Neural progenitor cell (in vitro differentiated cells): ENCODE measurements around the gene LIPI. TPM values are rescaled to one million over a fixed set of nuclear protein-coding genes. Genes with fewer than 3 reads are reported as not detected.

Experiments used
- DNase-seq: peaks from one replicate; pipeline ENCODE4 v3.0.0-alpha.2; 2016; ENCODE audit warnings: low spot score
- H2AFZ ChIP-seq: fragments of 200-600 bp; sonication (generic); replicated peaks from 2 replicates; pipeline ENCODE4 v1.6.1; 2016; ENCODE audit warnings: antibody characterized with exemption
- H3F3A ChIP-seq: fragments of 200-600 bp; sonication (generic); 2 replicates; pipeline ENCODE4 v1.6.1; 2016; ENCODE audit warnings: antibody characterized with exemption, low read depth
- H3K27ac ChIP-seq: fragments of 200-600 bp; sonication (generic); 2 replicates; pipeline ENCODE4 v1.5.1; 2016; ENCODE audit warnings: mild to moderate bottlenecking
- H3K27me3 ChIP-seq: fragments of 200-600 bp; sonication (generic); 2 replicates; pipeline ENCODE4 v1.6.1; 2016; ENCODE audit warnings: mild to moderate bottlenecking, moderate library complexity
- H3K36me3 ChIP-seq: fragments of 200-600 bp; sonication (generic); 2 replicates; pipeline ENCODE4 v1.5.1; 2016
- H3K4me1 ChIP-seq: fragments of 200-600 bp; sonication (generic); 2 replicates; pipeline ENCODE4 v1.6.1; 2016; ENCODE audit warnings: mixed run types
- H3K4me2 ChIP-seq: fragments of 200-600 bp; sonication (generic); 2 replicates; pipeline ENCODE4 v1.6.1; 2016
- H3K4me3 ChIP-seq: fragments of 200-600 bp; sonication (generic); 2 replicates; pipeline ENCODE4 v1.5.1; 2016
- H3K79me2 ChIP-seq: fragments of 200-600 bp; sonication (generic); 2 replicates; pipeline ENCODE4 v1.6.1; 2016; ENCODE audit warnings: low read depth
- H3K9ac ChIP-seq: fragments of 200-600 bp; sonication (generic); 2 replicates; pipeline ENCODE4 v1.6.1; 2016
- H3K9me3 ChIP-seq: fragments of 200-600 bp; sonication (generic); 2 replicates; pipeline ENCODE4 v1.5.1; 2016; ENCODE audit warnings: low read depth
- H4K20me1 ChIP-seq: fragments of 200-600 bp; sonication (generic); 2 replicates; pipeline ENCODE4 v1.6.1; 2016; ENCODE audit warnings: low read depth
- H3K27ac Mint-ChIP-seq: 3 replicates; pipeline ENCODE4 v1.8.0; 2021; ENCODE audit warnings: mixed read lengths
- H3K27me3 Mint-ChIP-seq: 2 replicates; pipeline ENCODE4 v1.8.0; 2022; ENCODE audit warnings: low read depth, mild to moderate bottlenecking, inconsistent platforms, moderate library complexity, mixed read lengths; ENCODE audit not compliant: insufficient read depth
- H3K36me3 Mint-ChIP-seq: 3 replicates; pipeline ENCODE4 v1.8.0; 2021; ENCODE audit warnings: mixed read lengths
- H3K4me1 Mint-ChIP-seq: 3 replicates; pipeline ENCODE4 v1.8.0; 2021; ENCODE audit warnings: mixed read lengths
- H3K4me3 Mint-ChIP-seq: 3 replicates; pipeline ENCODE4 v1.8.0; 2021; ENCODE audit warnings: mild to moderate bottlenecking, moderate library complexity, mixed read lengths
- H3K9me3 Mint-ChIP-seq: 3 replicates; pipeline ENCODE4 v1.8.0; 2020; ENCODE audit warnings: mixed read lengths
- EZH2 ChIP-seq: fragments of 200-600 bp; sonication (generic); IDR thresholded peaks from 2 replicates; pipeline ENCODE4 v1.6.1; 2017; ENCODE audit warnings: antibody characterized with exemption, mild to moderate bottlenecking, moderate library complexity
- EZH2phosphoT487 ChIP-seq: fragments of 200-600 bp; sonication (generic); IDR thresholded peaks from 2 replicates; pipeline ENCODE4 v1.6.1; 2017; ENCODE audit warnings: antibody characterized with exemption
- total RNA-seq: library from RNA; depleted of rRNA; stranded (reverse); fragments of >200 nt; gene quantifications from 2 replicates; pipeline ENCODE4 v1.2.3, GENCODE V29; 2015; ENCODE audit warnings: low replicate concordance
- TF ChIP-seq, protein P1 (sequence below): fragments of 200-600 bp; sonication (generic); IDR thresholded peaks from 2 replicates; pipeline ENCODE4 v1.5.1; 2017; ENCODE audit warnings: antibody characterized with exemption, mild to moderate bottlenecking

The LIPI gene
- not detected in 2 replicates for total RNA-seq

DNA sequence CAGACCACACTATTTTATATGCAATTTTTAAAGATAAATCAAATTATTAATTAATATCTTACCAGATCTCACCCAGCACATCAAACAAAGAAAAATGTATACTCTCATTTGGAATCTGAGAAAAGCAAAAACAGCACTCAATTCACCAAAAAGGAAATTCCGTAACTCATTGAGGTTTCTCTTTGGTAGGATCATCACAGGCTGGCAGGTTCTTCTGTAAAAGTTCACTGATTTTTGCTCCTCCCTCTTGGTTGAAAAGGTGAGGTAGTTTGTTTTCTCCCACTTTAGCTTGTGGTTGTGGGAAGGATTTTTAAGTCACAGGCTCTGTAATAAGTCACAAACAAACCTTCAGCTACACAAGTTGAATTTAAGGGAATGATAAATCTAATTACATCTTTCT is at the start of gene LIPI:
TSS of gene LIPI (minus strand) at position 218 of the 400 bp plus-strand sequence. CDS start at position 108, 110 bp downstream.
- H3K4me3 Mint-ChIP-seq = no peak within 1 kb of the TSS
- no peak within 1 kb of the TSS for H3K4me3 ChIP-seq
- no peak within 1 kb of the TSS for H3K4me2 ChIP-seq
- no peaks in the 10 kb centered on the region for H3K36me3 ChIP-seq
- no peaks in the 10 kb centered on the region for H3K4me1 ChIP-seq
- H3K27ac Mint-ChIP-seq = no peak within 1 kb of the TSS
- H3K9ac ChIP-seq = no peak within 1 kb of the TSS
- no peaks in the 10 kb centered on the region for H3F3A ChIP-seq
- H3K9me3 Mint-ChIP-seq = no peaks in the 10 kb centered on the region
- no peak within 1 kb of the TSS for H2AFZ ChIP-seq
- no peaks in the 10 kb centered on the region for H4K20me1 ChIP-seq
- H3K27me3 Mint-ChIP-seq = no peaks in the 10 kb centered on the region
- no peak for DNase-seq
- TF ChIP-seq EZH2 = no peak
- TF ChIP-seq, protein P1, sequence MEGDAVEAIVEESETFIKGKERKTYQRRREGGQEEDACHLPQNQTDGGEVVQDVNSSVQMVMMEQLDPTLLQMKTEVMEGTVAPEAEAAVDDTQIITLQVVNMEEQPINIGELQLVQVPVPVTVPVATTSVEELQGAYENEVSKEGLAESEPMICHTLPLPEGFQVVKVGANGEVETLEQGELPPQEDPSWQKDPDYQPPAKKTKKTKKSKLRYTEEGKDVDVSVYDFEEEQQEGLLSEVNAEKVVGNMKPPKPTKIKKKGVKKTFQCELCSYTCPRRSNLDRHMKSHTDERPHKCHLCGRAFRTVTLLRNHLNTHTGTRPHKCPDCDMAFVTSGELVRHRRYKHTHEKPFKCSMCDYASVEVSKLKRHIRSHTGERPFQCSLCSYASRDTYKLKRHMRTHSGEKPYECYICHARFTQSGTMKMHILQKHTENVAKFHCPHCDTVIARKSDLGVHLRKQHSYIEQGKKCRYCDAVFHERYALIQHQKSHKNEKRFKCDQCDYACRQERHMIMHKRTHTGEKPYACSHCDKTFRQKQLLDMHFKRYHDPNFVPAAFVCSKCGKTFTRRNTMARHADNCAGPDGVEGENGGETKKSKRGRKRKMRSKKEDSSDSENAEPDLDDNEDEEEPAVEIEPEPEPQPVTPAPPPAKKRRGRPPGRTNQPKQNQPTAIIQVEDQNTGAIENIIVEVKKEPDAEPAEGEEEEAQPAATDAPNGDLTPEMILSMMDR = no peak
- TF ChIP-seq EZH2phosphoT487 = no peak
- no peaks in the 10 kb centered on the region for H3K36me3 Mint-ChIP-seq
- H3K79me2 ChIP-seq = no peaks in the 10 kb centered on the region
- no peaks in the 10 kb centered on the region for H3K9me3 ChIP-seq
- no peaks in the 10 kb centered on the region for H3K4me1 Mint-ChIP-seq
- no peak within 1 kb of the TSS for H3K27ac ChIP-seq
- H3K27me3 ChIP-seq = peaks cover 11% of the 10 kb centered on the region

DNA sequence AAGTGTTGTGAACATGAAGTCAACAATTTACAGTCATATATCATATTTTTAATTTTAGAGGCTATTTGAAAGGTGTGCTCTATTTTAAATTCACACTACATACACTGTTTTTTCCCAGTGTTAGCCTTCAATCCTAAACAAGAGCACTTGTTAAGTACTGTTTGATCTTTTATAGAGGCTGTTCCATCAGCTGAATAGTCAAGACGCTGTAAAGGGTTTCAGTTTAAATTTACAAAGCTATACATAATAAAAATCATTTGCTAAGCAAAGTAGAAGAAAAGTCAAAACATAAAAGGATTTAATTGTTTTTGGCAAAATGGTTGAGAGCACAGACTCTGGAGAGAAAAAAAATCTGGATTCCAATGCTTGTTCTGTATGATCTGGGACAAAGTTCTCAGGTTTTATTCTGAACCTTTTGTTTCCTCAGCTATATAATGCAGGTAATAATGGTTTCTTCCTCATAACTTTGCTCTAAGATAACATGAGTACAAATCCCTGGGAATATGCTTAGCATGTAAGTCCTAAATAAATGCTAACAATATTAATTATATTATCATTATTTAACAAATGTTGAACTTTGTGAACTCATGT is 49.5 kb upstream of the LIPI start:
- H3K4me1 Mint-ChIP-seq = no peaks in the 10 kb centered on the region
- Histone ChIP-seq H3K79me2 (no peaks in the 10 kb centered on the region), H3K4me3 (no peak overlapping the region), H4K20me1 (no peaks in the 10 kb centered on the region), H3F3A (no peaks in the 10 kb centered on the region), H2AFZ (no peak overlapping the region), H3K27ac (no peak overlapping the region), H3K9ac (no peak overlapping the region), H3K27me3 (no peaks in the 10 kb centered on the region), H3K4me1 (no peaks in the 10 kb centered on the region), H3K4me2 (no peak overlapping the region), H3K36me3 (no peaks in the 10 kb centered on the region), H3K9me3 (no peaks in the 10 kb centered on the region)
- H3K36me3 Mint-ChIP-seq = no peaks in the 10 kb centered on the region
- H3K4me3 Mint-ChIP-seq = no peak overlapping the region
- DNase-seq = no peak
- H3K27ac Mint-ChIP-seq = no peak overlapping the region
- H3K27me3 Mint-ChIP-seq = no peaks in the 10 kb centered on the region
- TF ChIP-seq, protein P1 = no peak
- TF ChIP-seq EZH2 (no peak), EZH2phosphoT487 (no peak)
- no peaks in the 10 kb centered on the region for H3K9me3 Mint-ChIP-seq

DNA sequence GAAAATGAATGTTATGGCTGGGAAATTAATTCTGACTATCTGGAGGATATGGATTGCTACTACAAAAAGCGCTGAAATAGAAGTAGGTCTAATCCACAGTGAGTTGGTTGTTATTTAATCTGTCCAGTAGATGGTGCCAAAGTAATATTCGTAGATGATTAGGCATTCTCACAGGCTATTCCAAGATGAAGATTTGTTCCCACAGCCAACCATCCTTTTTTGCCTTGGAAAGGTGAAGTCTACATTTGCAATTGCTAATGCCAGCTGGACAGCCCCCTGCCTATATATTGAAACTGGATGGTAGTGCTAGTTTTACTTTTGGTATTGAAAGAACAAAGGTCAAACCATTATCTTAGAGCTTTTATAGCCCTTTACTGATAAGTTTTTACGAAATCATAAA is 49.0 kb upstream of the LIPI start:
- no peak overlapping the region for H3K4me2 ChIP-seq
- H3K9me3 Mint-ChIP-seq = no peaks in the 10 kb centered on the region
- H3K27me3 Mint-ChIP-seq = no peaks in the 10 kb centered on the region
- H3K4me3 ChIP-seq = no peak overlapping the region
- TF ChIP-seq EZH2 = no peak
- TF ChIP-seq, protein P1 = peak; percentile 74
- H4K20me1 ChIP-seq = no peaks in the 10 kb centered on the region
- H2AFZ ChIP-seq = no peak overlapping the region
- H3F3A ChIP-seq = no peaks in the 10 kb centered on the region
- H3K36me3 ChIP-seq = no peaks in the 10 kb centered on the region
- no peak overlapping the region for H3K4me3 Mint-ChIP-seq
- peak; percentile 69 for DNase-seq
- H3K9ac ChIP-seq = no peak overlapping the region
- no peak overlapping the region for H3K27ac ChIP-seq
- H3K27me3 ChIP-seq = no peaks in the 10 kb centered on the region
- no peaks in the 10 kb centered on the region for H3K4me1 ChIP-seq
- no peaks in the 10 kb centered on the region for H3K4me1 Mint-ChIP-seq
- no peak overlapping the region for H3K27ac Mint-ChIP-seq
- H3K79me2 ChIP-seq = no peaks in the 10 kb centered on the region
- no peaks in the 10 kb centered on the region for H3K9me3 ChIP-seq
- H3K36me3 Mint-ChIP-seq = no peaks in the 10 kb centered on the region
